Liver (tissue), 3 donors: ENCODE data around the gene EIF4E.

Experiments
- CTCF ChIP-seq: fragments of 150-350 bp; IDR thresholded peaks from 2 replicates; pipeline ENCODE4 v1.5.1; 2017; ENCODE audit warnings: improper control_type of control experiment, low read depth, low read length; ENCODE audit not compliant: missing input control
- GABPA ChIP-seq, 2 donors: IDR thresholded peaks in 1 of 2; conservative IDR thresholded peaks in 1 of 2; 2 replicates each; pipeline ENCODE4 v1.6.1; 2016; ENCODE audit warnings: antibody characterized with exemption in 2 of 2, mild to moderate bottlenecking in 1 of 2, moderate library complexity in 1 of 2
- MAX ChIP-seq: IDR thresholded peaks from 2 replicates; pipeline ENCODE4 v1.6.1; 2016; ENCODE audit warnings: antibody characterized with exemption
- TAF1 ChIP-seq: conservative IDR thresholded peaks from 2 replicates; pipeline ENCODE4 v1.6.1; 2016; ENCODE audit warnings: antibody characterized with exemption, mild to moderate bottlenecking
- YY1 ChIP-seq: IDR thresholded peaks from 2 replicates; pipeline ENCODE4 v1.6.1; 2016; ENCODE audit warnings: antibody characterized with exemption, mild to moderate bottlenecking
- donor health status: healthy.
- donor health status: healthy.

GRCh38 chr4:98935633-98936032, 6.7 kb upstream of the EIF4E start:
- no peak for TF ChIP-seq CTCF
- TF ChIP-seq GABPA (IDR thresholded peaks at IDR 0.05 in 1 of 2, conservative IDR thresholded peaks at IDR 0.05 in 1 of 2), result no peak
- no peak for TF ChIP-seq MAX
- no peak for TF ChIP-seq YY1
- no peak for TF ChIP-seq TAF1
